ENCODE measurements around the gene KLHL26.

- no peak for TF ChIP-seq POLR2A (IDR thresholded peaks at IDR 0.05)
- no peak for TF ChIP-seq CTCF (IDR thresholded peaks at IDR 0.05)
Observed at GRCh38 chr19:18587561-18587960, 49.3 kb upstream of the KLHL26 start.
